Neutrophil (primary cell): ENCODE measurements around the gene KRTAP10-2.

Experiments used
- H3K27ac ChIP-seq: fragments of 200-600 bp; sonication (generic); 2 replicates; pipeline ENCODE4 v1.5.1; 2016; ENCODE audit warnings: mild to moderate bottlenecking, moderate library complexity
- H3K27me3 ChIP-seq: fragments of 200-600 bp; sonication (generic); 2 replicates; pipeline ENCODE4 v1.6.0; 2016; ENCODE audit warnings: mild to moderate bottlenecking
- H3K36me3 ChIP-seq: fragments of 200-600 bp; sonication (generic); 2 replicates; pipeline ENCODE4 v1.5.1; 2017
- H3K4me1 ChIP-seq, 2 experiments: fragments of 200-600 bp in 1 of 2; sonication (generic) in 1 of 2; 1 replicate in 1 of 2; 2 replicates in 1 of 2; pipeline versions ENCODE4 v1.5.1 to v1.6.1; 2013 to 2016; ENCODE audit warnings: low read depth in 1 of 2, low read length in 1 of 2, mild to moderate bottlenecking in 1 of 2, moderate library complexity in 1 of 2; ENCODE audit not compliant: control insufficient read depth in 1 of 2, insufficient read depth in 1 of 2
- H3K4me3 ChIP-seq, 2 experiments: fragments of 200-600 bp in 1 of 2; sonication (generic) in 1 of 2; 1 replicate in 1 of 2; 2 replicates in 1 of 2; pipeline ENCODE4 v1.5.1; 2013 to 2016; ENCODE audit warnings: low read depth in 1 of 2, low read length in 1 of 2, mild to moderate bottlenecking in 1 of 2, moderate library complexity in 1 of 2
- H3K9me3 ChIP-seq: fragments of 200-600 bp; sonication (generic); 2 replicates; pipeline ENCODE4 v1.5.1; 2016
- TF ChIP-seq, protein P1 (sequence below): fragments of 200-600 bp; sonication (generic); IDR thresholded peaks from 2 replicates; pipeline ENCODE4 v1.5.1; 2016; ENCODE audit warnings: antibody characterized with exemption

Gene KRTAP10-2

DNA sequence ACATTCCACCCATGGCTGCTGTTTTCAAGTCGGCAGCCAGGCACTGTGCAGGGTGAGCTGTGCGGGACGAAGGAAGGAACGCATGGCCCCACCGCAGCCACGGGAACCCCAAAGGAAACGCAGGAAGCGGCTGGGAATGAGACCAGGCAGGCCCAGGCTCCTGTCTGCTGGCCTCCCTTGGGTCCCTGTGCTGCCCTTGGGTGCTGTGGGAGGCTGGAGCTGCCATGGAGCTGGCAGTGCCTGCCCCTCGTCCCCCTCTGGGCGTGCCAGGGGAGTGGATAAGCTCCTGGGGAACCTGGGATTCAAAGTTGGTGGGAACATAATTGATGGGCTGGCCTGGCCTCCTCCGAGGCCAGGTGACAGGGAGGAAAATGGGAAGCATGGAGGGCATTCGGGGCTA lies 17.0 kb upstream of the KRTAP10-2 start:
- Histone ChIP-seq H3K36me3 (no peaks in the 10 kb centered on the region), H3K4me1 (peaks cover 0 to 5% of the 10 kb centered on the region in 2 experiments), H3K27ac (no peak overlapping the region), H3K4me3 (no peak overlapping the region), H3K27me3 (peaks cover 7% of the 10 kb centered on the region), H3K9me3 (no peaks in the 10 kb centered on the region)
- TF ChIP-seq, protein P1, sequence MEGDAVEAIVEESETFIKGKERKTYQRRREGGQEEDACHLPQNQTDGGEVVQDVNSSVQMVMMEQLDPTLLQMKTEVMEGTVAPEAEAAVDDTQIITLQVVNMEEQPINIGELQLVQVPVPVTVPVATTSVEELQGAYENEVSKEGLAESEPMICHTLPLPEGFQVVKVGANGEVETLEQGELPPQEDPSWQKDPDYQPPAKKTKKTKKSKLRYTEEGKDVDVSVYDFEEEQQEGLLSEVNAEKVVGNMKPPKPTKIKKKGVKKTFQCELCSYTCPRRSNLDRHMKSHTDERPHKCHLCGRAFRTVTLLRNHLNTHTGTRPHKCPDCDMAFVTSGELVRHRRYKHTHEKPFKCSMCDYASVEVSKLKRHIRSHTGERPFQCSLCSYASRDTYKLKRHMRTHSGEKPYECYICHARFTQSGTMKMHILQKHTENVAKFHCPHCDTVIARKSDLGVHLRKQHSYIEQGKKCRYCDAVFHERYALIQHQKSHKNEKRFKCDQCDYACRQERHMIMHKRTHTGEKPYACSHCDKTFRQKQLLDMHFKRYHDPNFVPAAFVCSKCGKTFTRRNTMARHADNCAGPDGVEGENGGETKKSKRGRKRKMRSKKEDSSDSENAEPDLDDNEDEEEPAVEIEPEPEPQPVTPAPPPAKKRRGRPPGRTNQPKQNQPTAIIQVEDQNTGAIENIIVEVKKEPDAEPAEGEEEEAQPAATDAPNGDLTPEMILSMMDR: no peak

DNA sequence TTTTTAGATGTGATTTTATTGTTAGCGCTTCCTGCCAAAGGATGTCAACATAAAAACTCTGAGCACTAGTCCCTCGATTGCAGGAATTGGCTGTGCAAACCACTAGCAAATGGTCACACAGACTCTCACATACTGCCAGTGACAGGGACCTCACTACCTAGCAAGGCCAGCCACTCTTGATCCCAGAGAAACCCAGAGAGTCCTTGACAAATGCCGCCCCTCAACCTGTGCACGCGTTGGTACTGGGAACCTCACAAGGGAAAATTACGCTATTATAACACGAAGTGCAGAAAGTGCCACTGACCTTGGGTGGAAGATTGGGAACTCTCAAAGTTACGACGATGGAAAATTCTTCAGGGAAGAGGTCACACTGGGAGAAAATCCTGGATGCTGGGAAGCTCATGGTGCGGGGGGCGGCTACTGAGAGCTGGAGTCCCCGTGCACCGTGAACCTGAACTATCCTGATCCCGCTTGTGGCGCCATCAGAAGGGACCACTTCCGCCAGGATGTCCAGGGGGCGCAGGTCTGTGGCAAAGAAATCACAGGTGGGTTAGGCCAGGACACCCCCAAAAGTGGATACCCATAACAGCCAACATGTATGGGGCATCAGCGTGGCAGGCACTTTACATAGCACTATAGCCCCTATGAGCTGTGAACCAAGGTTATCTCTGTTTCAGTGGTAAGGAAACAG lies 16.3 kb upstream of the KRTAP10-2 start:
- no peaks in the 10 kb centered on the region for H3K36me3 ChIP-seq
- H3K4me3 ChIP-seq: no peak overlapping the region
- TF ChIP-seq, protein P1: no peak
- H3K9me3 ChIP-seq: no peaks in the 10 kb centered on the region
- H3K4me1 ChIP-seq: peaks cover 0 to 5% of the 10 kb centered on the region in 2 experiments
- no peak overlapping the region for H3K27ac ChIP-seq
- H3K27me3 ChIP-seq: peaks cover 5% of the 10 kb centered on the region

DNA sequence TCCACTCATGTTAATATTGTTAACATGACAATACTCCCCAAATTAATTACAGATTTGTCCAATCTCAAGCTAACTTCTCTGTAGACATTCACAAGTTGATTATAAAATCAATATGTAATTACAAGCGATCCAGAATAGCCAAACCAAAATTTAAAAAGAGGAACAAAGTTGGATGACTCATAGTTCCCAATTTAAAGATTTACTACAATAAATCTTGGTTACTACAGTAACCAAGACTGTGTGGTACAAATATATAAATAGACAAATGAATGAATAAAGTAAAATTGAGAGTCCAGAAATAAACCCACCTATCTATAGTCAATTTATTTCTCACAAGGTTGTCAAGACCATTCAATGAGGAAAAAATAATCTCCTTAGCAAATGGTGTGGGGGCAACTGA lies 15.1 kb upstream of the KRTAP10-2 start:
- no peak overlapping the region for H3K4me3 ChIP-seq
- H3K9me3 ChIP-seq: no peaks in the 10 kb centered on the region
- H3K27ac ChIP-seq: no peak overlapping the region
- H3K4me1 ChIP-seq: peaks cover 0 to 5% of the 10 kb centered on the region in 2 experiments
- TF ChIP-seq, protein P1: no peak
- no peaks in the 10 kb centered on the region for H3K36me3 ChIP-seq
- peaks cover 5% of the 10 kb centered on the region for H3K27me3 ChIP-seq

DNA sequence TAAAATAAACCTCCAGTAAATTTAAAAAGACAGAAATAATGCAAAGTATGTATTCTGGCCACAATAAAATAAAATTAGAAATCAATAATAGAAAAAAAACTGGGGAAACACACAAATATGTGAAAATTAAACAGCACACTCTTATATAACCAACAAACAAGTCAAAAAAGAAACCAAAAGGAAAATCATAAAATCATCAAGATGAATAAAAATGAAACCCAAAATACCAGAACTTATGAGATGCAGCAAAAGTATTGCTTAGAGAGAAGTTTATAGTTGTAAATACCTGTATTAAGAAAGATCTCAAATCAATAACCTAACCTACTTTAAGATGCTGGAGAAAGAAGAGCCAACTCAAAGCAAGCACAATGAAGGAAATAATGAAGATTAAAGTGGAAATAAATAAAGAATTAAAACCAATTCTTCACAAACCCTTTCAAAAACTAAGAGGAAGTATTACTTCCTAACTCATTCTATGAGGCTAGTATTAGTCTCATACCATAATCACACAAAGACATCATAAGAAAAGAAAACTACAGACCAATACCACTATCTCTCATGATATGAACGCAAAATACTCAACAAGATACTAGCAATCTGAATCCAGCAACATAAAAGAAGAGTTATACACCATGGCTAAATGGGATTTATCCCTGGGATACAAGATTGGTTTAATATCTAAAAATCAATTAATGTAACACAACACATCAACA lies 13.7 kb upstream of the KRTAP10-2 start:
- TF ChIP-seq, protein P1: no peak
- H3K27ac ChIP-seq: no peak overlapping the region

DNA sequence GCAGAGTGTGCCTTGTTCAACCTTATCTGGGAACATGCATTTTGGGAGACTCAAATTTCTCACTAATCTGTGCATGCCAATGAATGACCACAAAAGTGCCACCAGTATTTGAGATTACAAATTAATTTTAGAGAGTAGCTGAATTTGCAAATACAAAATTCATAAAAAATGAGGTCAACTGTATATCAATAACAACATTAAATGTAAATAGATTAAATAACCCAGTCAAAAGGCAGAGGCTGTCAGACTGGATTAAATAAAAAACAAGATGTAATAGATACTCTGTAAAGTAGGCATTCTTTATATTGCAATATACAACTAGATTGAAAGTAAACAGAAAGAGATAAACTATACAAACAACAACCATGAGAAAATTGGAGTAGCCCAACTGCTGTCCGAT lies 12.8 kb upstream of the KRTAP10-2 start:
- no peak overlapping the region for H3K4me3 ChIP-seq
- no peaks in the 10 kb centered on the region for H3K9me3 ChIP-seq
- TF ChIP-seq, protein P1: no peak
- peaks cover 0 to 5% of the 10 kb centered on the region in 2 experiments for H3K4me1 ChIP-seq
- H3K27ac ChIP-seq: no peak overlapping the region
- peaks cover 12% of the 10 kb centered on the region for H3K27me3 ChIP-seq
- no peaks in the 10 kb centered on the region for H3K36me3 ChIP-seq

More for the DNA sequence above, 13.7 kb upstream of the KRTAP10-2 start:
- Histone ChIP-seq H3K4me3 (no peak overlapping the region), H3K36me3 (no peaks in the 10 kb centered on the region), H3K9me3 (no peaks in the 10 kb centered on the region), H3K27me3 (peaks cover 7% of the 10 kb centered on the region), H3K4me1 (peaks cover 0 to 5% of the 10 kb centered on the region in 2 experiments)
